Testis (tissue), 3 donors: Measurements from ENCODE around the gene ADSS1. TPM values are rescaled to one million over a fixed set of nuclear protein-coding genes. Genes with fewer than 3 reads are reported as not detected.

Experiments
- DNase-seq: peaks from one replicate; pipeline ENCODE4 v3.0.0-alpha.2; 2019
- H3K27ac ChIP-seq, 2 donors: fragments of 200-600 bp; sonication (generic); one replicate each; pipeline ENCODE4 v1.5.1; 2019
- H3K27me3 ChIP-seq: fragments of 200-600 bp; sonication (generic); one replicate; pipeline ENCODE4 v1.5.1; 2019
- H3K36me3 ChIP-seq: fragments of 200-600 bp; sonication (generic); one replicate; pipeline ENCODE4 v1.5.1; 2017; ENCODE audit warnings: low read depth; ENCODE audit errors: missing control alignments
- H3K4me1 ChIP-seq: fragments of 200-600 bp; sonication (generic); one replicate; pipeline ENCODE4 v1.5.1; 2019
- H3K4me3 ChIP-seq, 2 donors: fragments of 200-600 bp; sonication (generic); one replicate each; pipeline ENCODE4 v1.5.1; 2017 to 2019
- H3K9me3 ChIP-seq: fragments of 200-600 bp; sonication (generic); one replicate; pipeline ENCODE4 v1.5.1; 2017
- POLR2A ChIP-seq: fragments of 450-650 bp; IDR thresholded peaks from one replicate; pipeline ENCODE4 v1.6.1; 2017; ENCODE audit warnings: antibody characterized with exemption, mild to moderate bottlenecking, moderate library complexity
- WGBS, 2 donors: methylation state at CpG; one replicate each; pipeline ENCODE4 v1.1.5; 2018; 5-methylcytosine and 5-hydroxymethylcytosine counted together
- intact Hi-C: fragments of 100-400 bp; cut with DNase I; formaldehyde crosslinking; loops from one replicate; pipeline ENCODE4 v1.15.1; 2023; ENCODE audit warnings: low total_unique reads
- polyA plus RNA-seq: library from polyadenylated mRNA; stranded (reverse); fragments of 350-450 nt; fragmentation: Illumina TruSeq; extraction: RNeasy Lipid Tissue Mini Kit (QIAGEN cat#74804); gene quantifications from one replicate; pipeline ENCODE4 v1.2.3, GENCODE V29; 2014; ENCODE audit warnings: low read depth, low replicate concordance; ENCODE audit not compliant: insufficient read depth
- total RNA-seq, 2 donors: library from RNA; depleted of rRNA; stranded (reverse); fragments of >200 nt; gene quantifications; one replicate each; pipeline ENCODE4 v1.2.3, GENCODE V29; 2016
- TF ChIP-seq, protein P1 (sequence below), 3 experiments: fragments of 450-650 bp in 2 of 3; fragments of 200-600 bp in 1 of 3; sonication (generic) in 1 of 3; IDR thresholded peaks; one replicate each; pipeline ENCODE4 v1.5.1; 2016 to 2019; ENCODE audit warnings: antibody characterized with exemption in 3 of 3, mild to moderate bottlenecking in 2 of 3, moderate library complexity in 1 of 3

Gene ADSS1
- total and polyA plus RNA-seq, 3 donors from 2014 or later, result 48.7 to 79.6 (median 79.4) TPM

DNA sequence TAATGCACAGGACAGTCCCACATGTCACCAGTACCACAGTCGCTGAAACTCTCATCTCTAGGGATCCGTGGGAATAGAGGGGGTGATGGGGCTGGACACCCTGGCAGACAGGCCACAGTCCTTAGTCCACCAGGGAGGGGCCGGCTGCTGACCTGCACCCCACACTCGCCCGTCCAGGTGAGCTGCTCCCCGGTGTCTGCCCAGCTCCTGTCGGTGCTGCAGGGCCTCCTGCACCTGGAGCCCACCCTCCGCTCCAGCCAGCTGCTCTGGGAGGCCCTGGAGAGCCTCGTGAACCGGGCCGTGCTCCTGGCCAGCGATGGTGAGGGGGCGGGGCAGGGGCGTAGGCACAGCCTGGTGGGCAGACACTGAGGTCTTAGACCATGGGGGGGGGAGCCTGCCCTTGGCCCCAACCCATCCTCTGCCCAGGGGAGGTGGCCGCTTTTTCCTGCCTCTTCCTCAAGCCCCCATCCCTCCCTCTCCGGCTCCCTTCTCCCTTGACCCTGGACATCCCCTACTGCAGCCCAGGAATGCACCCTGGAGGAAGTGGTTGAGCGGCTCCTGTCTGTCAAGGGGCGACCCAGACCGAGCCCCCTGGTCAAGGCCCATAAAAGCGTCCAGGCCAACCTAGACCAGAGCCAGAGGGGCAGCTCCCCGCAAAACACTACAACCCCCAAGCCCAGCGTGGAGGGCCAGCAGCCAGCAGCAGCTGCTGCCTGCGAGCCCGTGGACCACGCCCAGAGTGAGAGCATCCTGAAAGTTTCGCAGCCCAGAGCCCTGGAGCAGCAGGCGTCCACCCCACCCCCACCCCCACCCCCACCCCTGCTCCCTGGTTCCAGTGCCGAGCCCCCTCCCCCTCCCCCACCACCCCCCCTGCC is 17.1 kb upstream of the ADSS1 start:
- 78 to 82% methylated on average over 17 to 27 of the region's 28 CpGs for WGBS, 2 donors
- Histone ChIP-seq H3K4me3 (no peak overlapping the region), H3K27me3 (no peaks in the 10 kb centered on the region), H3K4me1 (no peaks in the 10 kb centered on the region), H3K36me3 (no peaks in the 10 kb centered on the region), H3K9me3 (no peaks in the 10 kb centered on the region), H3K27ac (no peak overlapping the region)
- intact Hi-C loops, result loop anchor here (5.0 kb wide), 1 partner anchor 55 kb away; no protein-coding TSS in a partner anchor
- DNase-seq, result no peak
- no peak for TF ChIP-seq POLR2A
- TF ChIP-seq, protein P1, sequence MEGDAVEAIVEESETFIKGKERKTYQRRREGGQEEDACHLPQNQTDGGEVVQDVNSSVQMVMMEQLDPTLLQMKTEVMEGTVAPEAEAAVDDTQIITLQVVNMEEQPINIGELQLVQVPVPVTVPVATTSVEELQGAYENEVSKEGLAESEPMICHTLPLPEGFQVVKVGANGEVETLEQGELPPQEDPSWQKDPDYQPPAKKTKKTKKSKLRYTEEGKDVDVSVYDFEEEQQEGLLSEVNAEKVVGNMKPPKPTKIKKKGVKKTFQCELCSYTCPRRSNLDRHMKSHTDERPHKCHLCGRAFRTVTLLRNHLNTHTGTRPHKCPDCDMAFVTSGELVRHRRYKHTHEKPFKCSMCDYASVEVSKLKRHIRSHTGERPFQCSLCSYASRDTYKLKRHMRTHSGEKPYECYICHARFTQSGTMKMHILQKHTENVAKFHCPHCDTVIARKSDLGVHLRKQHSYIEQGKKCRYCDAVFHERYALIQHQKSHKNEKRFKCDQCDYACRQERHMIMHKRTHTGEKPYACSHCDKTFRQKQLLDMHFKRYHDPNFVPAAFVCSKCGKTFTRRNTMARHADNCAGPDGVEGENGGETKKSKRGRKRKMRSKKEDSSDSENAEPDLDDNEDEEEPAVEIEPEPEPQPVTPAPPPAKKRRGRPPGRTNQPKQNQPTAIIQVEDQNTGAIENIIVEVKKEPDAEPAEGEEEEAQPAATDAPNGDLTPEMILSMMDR (IDR thresholded peaks at IDR 0.05), result no peak

DNA sequence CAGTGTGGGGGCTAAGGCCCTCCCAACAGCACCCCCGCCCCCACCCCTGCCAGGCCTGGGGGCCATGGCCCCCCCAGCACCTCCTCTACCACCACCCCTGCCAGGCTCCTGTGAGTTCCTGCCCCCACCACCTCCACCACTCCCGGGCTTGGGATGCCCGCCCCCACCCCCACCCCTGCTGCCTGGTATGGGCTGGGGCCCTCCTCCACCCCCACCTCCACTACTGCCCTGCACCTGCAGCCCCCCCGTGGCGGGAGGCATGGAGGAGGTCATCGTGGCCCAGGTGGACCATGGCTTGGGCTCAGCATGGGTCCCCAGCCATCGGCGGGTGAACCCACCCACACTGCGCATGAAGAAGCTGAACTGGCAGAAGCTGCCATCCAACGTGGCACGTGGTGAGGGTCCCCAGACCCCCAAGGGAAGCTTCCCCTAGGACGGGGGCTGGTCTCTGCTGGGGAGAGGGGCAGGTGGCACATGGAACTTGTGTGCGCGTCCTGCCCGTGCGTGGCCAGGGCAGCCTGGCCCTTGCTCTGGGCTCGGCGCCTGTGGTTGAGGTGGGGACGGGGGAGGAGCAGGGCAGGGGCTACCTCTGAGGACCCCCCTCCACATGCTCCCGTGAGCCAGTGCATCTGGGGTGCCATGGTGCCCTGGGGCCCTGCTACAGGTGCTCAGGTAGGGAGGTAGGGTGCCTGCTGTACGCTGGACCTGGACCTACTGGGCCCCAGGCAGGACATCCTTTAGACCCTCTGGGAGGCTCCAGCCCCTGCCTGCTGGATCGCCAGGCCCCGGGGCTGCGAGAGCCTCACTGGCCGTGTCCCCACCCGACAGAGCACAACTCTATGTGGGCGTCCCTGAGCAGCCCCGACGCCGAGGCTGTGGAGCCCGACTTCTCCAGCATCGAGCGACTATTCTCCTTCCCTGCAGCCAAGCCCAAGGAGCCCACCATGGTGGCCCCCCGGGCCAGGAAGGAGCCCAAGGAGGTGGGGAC is 16.1 kb upstream of the ADSS1 start:
- Histone ChIP-seq H3K27ac (no peak overlapping the region), H3K27me3 (no peaks in the 10 kb centered on the region), H3K4me3 (no peak overlapping the region), H3K4me1 (no peaks in the 10 kb centered on the region), H3K36me3 (no peaks in the 10 kb centered on the region), H3K9me3 (no peaks in the 10 kb centered on the region)
- intact Hi-C loops, result loop anchor here (5.0 kb wide), 1 partner anchor 56 kb away; no protein-coding TSS in a partner anchor
- DNase-seq, result no peak
- 64 to 67% methylated on average over 3 to 28 of the region's 34 CpGs for whole genome bisulfite sequencing, 2 donors
- TF ChIP-seq, protein P1 (IDR thresholded peaks at IDR 0.05), result no peak
- no peak for TF ChIP-seq POLR2A

DNA sequence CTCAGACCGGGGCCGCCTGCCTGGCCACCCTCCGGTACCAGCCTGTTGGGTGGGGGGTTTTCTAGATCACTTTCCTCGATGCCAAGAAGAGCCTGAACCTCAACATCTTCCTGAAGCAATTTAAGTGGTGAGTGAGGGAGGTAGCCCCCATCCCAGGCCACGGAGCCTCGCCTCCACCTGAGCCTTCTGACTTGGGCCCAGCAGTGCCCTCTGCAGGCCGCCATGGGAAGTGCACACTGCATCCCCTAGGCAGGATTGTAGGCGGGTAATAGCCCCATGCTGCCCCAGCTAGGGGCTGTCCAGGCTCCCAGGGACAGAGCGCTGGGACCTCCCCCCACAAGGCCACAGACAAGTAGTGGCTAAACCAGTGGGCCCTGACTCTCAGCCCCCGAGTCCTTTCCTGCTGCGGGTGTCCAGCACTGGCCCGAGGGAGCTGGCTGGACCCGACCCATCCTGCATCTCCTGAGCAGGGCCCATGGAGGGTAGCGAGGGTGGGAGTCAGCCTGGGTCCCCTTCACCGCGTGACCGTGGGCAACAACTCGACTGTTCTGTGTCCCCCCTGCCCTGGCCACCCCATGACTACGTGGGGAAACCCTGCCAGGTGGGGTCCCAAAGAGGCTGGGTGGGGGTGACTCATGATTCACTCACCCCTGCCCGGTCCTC is 15.3 kb upstream of the ADSS1 start:
- peak; percentile 77 for DNase-seq
- H3K27ac ChIP-seq, result no peak overlapping the region
- H3K27me3 ChIP-seq, result no peaks in the 10 kb centered on the region
- H3K36me3 ChIP-seq, result no peaks in the 10 kb centered on the region
- intact Hi-C loops, result loop anchor here (5.0 kb wide), 1 partner anchor 56 kb away; no protein-coding TSS in a partner anchor
- no peaks in the 10 kb centered on the region for H3K4me1 ChIP-seq
- no peaks in the 10 kb centered on the region for H3K9me3 ChIP-seq
- WGBS, 2 donors, result 58 to 71% methylated on average over 6 to 12 of the region's 20 CpGs
- H3K4me3 ChIP-seq, result no peak overlapping the region
- no peak for TF ChIP-seq POLR2A
- TF ChIP-seq, protein P1 (IDR thresholded peaks at IDR 0.05), result peak; percentile 91 to 97 (median 97)

DNA sequence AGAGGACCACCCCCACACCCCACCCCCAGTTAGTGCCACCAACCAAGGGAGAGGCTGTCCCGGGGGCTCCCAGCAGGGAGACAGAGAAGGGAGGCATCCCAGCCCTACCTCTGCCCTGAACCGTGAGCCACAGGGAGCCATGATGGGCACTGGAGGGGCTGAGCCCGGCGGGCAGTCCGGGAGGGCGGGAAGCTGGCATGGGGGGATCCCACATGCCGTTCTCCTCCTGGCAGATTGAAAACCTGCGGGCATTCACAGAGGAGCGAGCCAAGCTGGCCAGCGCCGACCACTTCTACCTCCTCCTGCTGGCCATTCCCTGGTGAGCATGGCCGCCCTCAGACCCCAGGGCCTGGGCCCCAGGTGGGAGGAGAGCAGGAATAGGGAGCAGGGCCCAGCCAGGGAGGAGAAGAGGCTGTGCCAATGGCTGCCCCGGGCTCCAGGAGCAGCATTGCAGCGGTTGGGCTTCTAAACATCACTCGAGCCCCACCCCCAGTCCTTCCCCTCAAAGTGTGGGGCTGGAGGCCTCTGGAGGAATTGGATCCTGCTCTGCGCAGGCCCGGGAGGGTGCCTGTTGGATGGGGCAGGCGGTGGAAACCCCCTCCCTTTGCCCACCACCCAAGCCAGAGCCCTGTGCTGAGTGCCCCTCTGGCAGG is 14.5 kb upstream of the ADSS1 start:
- intact Hi-C loops, result loop anchor here (5.0 kb wide), 1 partner anchor 57 kb away; no protein-coding TSS in a partner anchor
- H3K4me3 ChIP-seq, result no peak overlapping the region
- H3K4me1 ChIP-seq, result no peaks in the 10 kb centered on the region
- no peaks in the 10 kb centered on the region for H3K9me3 ChIP-seq
- H3K36me3 ChIP-seq, result no peaks in the 10 kb centered on the region
- no peak for DNase-seq
- no peak for TF ChIP-seq POLR2A
- TF ChIP-seq, protein P1 (IDR thresholded peaks at IDR 0.05), result no peak
- no peaks in the 10 kb centered on the region for H3K27me3 ChIP-seq
- 77% methylated on average over 18 of the region's 18 CpGs; no CpG with 5 or more reads in 1 of the 2 donors for WGBS, 2 donors
- H3K27ac ChIP-seq, result no peak overlapping the region
